Measurements from ENCODE around the gene MAP2K5. TPM values are rescaled to one million over a fixed set of nuclear protein-coding genes. Genes with fewer than 3 reads are reported as not detected.

MAP2K5 gene
- total RNA-seq, 1 donor from 2014 or later = 1.1 TPM

GRCh38 chr15:67720556-67721175, 178.2 kb downstream of the MAP2K5 start:
- H3K4me1 ChIP-seq = no peaks in the 10 kb centered on the region
- H3K4me3 ChIP-seq = no peak overlapping the region
- no peaks in the 10 kb centered on the region for H3K27me3 ChIP-seq
- H3K9me3 ChIP-seq = no peaks in the 10 kb centered on the region
- no peak overlapping the region for H3K27ac ChIP-seq
- TF ChIP-seq, protein P1, sequence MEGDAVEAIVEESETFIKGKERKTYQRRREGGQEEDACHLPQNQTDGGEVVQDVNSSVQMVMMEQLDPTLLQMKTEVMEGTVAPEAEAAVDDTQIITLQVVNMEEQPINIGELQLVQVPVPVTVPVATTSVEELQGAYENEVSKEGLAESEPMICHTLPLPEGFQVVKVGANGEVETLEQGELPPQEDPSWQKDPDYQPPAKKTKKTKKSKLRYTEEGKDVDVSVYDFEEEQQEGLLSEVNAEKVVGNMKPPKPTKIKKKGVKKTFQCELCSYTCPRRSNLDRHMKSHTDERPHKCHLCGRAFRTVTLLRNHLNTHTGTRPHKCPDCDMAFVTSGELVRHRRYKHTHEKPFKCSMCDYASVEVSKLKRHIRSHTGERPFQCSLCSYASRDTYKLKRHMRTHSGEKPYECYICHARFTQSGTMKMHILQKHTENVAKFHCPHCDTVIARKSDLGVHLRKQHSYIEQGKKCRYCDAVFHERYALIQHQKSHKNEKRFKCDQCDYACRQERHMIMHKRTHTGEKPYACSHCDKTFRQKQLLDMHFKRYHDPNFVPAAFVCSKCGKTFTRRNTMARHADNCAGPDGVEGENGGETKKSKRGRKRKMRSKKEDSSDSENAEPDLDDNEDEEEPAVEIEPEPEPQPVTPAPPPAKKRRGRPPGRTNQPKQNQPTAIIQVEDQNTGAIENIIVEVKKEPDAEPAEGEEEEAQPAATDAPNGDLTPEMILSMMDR (IDR thresholded peaks at IDR 0.05) = no peak
- no peaks in the 10 kb centered on the region for H3K36me3 ChIP-seq
- intact Hi-C loops (cut with DNase I) = no loop called here
- no peak for DNase-seq (ENCODE audit: low spot score in 2 of 2)

GRCh38 chr15:67722030-67722817, 179.7 kb downstream of the MAP2K5 start:
- no peaks in the 10 kb centered on the region for H3K27me3 ChIP-seq
- TF ChIP-seq, protein P1 (IDR thresholded peaks at IDR 0.05) = no peak
- H3K36me3 ChIP-seq = no peaks in the 10 kb centered on the region
- DNase-seq (ENCODE audit: low spot score in 2 of 2) = no peak
- no peaks in the 10 kb centered on the region for H3K9me3 ChIP-seq
- H3K4me1 ChIP-seq = no peaks in the 10 kb centered on the region
- H3K4me3 ChIP-seq = no peak overlapping the region
- no peak overlapping the region for H3K27ac ChIP-seq
- intact Hi-C loops (cut with DNase I) = no loop called here

GRCh38 chr15:67723294-67724024, 181.0 kb downstream of the MAP2K5 start:
- Histone ChIP-seq H3K4me1 (no peaks in the 10 kb centered on the region), H3K36me3 (no peaks in the 10 kb centered on the region), H3K27ac (no peak overlapping the region), H3K4me3 (no peak overlapping the region), H3K27me3 (no peaks in the 10 kb centered on the region), H3K9me3 (no peaks in the 10 kb centered on the region)
- DNase-seq (ENCODE audit: low spot score in 2 of 2) = no peak
- intact Hi-C loops (cut with DNase I) = no loop called here
- TF ChIP-seq, protein P1 (IDR thresholded peaks at IDR 0.05) = no peak

DNA sequence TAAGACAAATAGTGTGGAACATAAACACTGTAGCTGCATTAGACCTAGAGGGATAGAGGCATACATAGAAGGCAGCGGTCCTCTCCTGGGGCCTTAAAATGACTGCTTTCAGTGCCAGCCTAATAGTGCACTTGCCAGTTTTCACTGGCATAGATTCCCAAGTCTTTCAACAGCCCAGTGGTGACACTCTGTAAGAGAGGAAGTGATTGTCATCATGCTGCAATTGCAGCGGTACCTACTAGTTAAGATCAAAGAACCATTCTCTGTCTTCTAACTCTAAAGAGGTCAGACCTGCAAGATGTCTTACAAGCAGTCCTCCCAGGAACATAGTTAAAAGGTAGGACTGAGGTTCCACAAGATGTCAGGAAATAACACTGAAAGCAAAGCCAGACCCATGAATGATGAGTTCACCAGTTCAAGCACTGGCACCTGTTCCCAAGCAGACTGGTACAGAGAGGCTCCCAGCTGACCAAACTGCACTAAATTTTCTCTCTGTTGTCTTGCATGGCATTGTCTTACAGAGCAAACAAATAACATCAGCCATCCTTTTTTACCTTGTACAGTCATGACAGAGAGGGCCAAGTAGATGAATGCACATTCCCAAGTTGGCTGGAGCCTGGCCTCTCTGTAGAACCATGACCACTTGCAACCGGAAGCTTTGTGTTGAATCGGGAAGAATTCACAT, 182.3 kb downstream of the MAP2K5 start:
- intact Hi-C loops (cut with DNase I) = no loop called here
- H3K36me3 ChIP-seq = no peaks in the 10 kb centered on the region

DNA sequence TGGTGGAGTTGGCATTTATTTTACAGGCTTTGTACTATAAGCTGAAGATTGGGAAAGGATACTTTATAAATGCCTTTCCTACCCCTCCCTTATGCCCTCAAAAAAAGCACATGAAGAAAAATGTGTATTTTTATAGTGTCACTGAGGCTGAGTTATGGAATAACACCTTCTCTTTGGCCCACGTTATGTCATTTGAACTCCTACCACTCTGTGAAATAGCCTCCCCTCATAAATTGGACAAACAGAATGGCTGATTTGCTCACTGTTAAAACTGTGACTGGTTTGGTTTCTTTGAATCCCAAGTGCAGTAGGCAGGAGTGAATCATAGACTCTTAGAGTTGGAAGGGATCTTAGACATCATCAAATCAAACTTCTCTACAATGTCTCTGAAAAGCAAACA, 187.6 kb downstream of the MAP2K5 start:
- H3K27me3 ChIP-seq = no peaks in the 10 kb centered on the region
- intact Hi-C loops (cut with DNase I) = no loop called here
- H3K9me3 ChIP-seq = no peaks in the 10 kb centered on the region
- no peak overlapping the region for H3K4me3 ChIP-seq
- H3K27ac ChIP-seq = no peak overlapping the region
- TF ChIP-seq, protein P1 (IDR thresholded peaks at IDR 0.05) = no peak
- H3K4me1 ChIP-seq = no peaks in the 10 kb centered on the region
- H3K36me3 ChIP-seq = no peaks in the 10 kb centered on the region
- DNase-seq (ENCODE audit: low spot score in 2 of 2) = no peak

More for the DNA sequence above, 182.3 kb downstream of the MAP2K5 start:
- H3K27me3 ChIP-seq = no peaks in the 10 kb centered on the region
- H3K27ac ChIP-seq = no peak overlapping the region
- H3K9me3 ChIP-seq = no peaks in the 10 kb centered on the region
- no peaks in the 10 kb centered on the region for H3K4me1 ChIP-seq
- TF ChIP-seq, protein P1 (IDR thresholded peaks at IDR 0.05) = no peak
- no peak for DNase-seq (ENCODE audit: low spot score in 2 of 2)
- H3K4me3 ChIP-seq = no peak overlapping the region

All from ascending aorta (tissue), 2 donors.